ENCODE measurements around the gene FKBP5. TPM values are rescaled to one million over a fixed set of nuclear protein-coding genes. Genes with fewer than 3 reads are reported as not detected.

The FKBP5 gene
- total and polyA plus RNA-seq, 10 of the 15 experiments (the other 5 are each of a cell fraction or from before 2014, with no cell fraction given) = 29.0 to 123 (median 62.3) TPM

- H4K20me1 ChIP-seq (ENCODE audit: control insufficient read depth, insufficient read depth) = no peaks in the 10 kb centered on the region
- 100% methylated on average over 1 of the region's 1 CpG for WGBS (ENCODE audit: insufficient coverage, insufficient replicate concordance, low lambda C conversion rate, missing lambda C conversion rate)
- H3K27ac ChIP-seq (ENCODE audit: control insufficient read depth, insufficient read depth) = no peak overlapping the region
- no peaks in the 10 kb centered on the region for H3K27me3 ChIP-seq (replicated peaks in 1 of 2; ENCODE audit: control insufficient read depth in 2 of 2, insufficient read depth in 2 of 2, low read length in 1 of 2)
- CTCF ChIA-PET = interaction anchor here (1.2 to 3.8 kb wide), 3 partner anchors 11 to 57 kb away, joined by 3 to 22 read pairs (median 19); partner anchors contain the start of gene ARMC12
- in situ Hi-C loops (cut with MboI) = no loop called here
- POLR2A ChIA-PET = interaction anchor here (1.0 to 2.4 kb wide), 3 partner anchors 10 to 41 kb away, joined by 3 to 9 read pairs (median 4); no protein-coding TSS in a partner anchor
- RAD21 ChIA-PET (ENCODE audit: unreplicated experiment) = interaction anchor here (0.9 to 3.7 kb wide), 3 partner anchors 10 to 57 kb away, joined by 3 to 22 read pairs (median 7); partner anchors contain the start of gene ARMC12
- H3K36me3 ChIP-seq (ENCODE audit: control insufficient read depth in 2 of 2, insufficient read depth in 2 of 2, low read length in 1 of 2) = no peaks in the 10 kb centered on the region; a peak in 1 of 4 replicates
- FAIRE-seq (no peak), DNase-seq (ENCODE audit: low read depth, low spot score) (no peak), ATAC-seq (no peak)
- H3K4me1 ChIP-seq (ENCODE audit: control insufficient read depth, insufficient read depth, low read length) = peaks cover 6% of the 10 kb centered on the region
- no TSS peak for BruUV-seq (replicated peaks)
- TF ChIP-seq CEBPB (IDR thresholded peaks at IDR 0.05; ENCODE audit: borderline replicate concordance in 1 of 2, low read depth in 2 of 2, low read length in 2 of 2) = no peak
- no peak for TF ChIP-seq ZNF384 (IDR thresholded peaks at IDR 0.05; ENCODE audit: borderline replicate concordance, low read depth, low read length)
- no peak for TF ChIP-seq NFXL1 (IDR thresholded peaks at IDR 0.05; ENCODE audit: borderline replicate concordance)
- no peak for TF ChIP-seq JUNB (IDR thresholded peaks at IDR 0.05)
- SMC1A ChIA-PET (ENCODE audit: uncharacterized antibody, unreplicated experiment) = interaction anchor here (1.3 to 8.5 kb wide), 4 partner anchors 11 to 56 kb away, joined by 3 to 69 read pairs (median 10); no protein-coding TSS in a partner anchor
- no peak overlapping the region for H2AFZ ChIP-seq (ENCODE audit: control insufficient read depth, low read depth, low read length)
- intact Hi-C loops (cut with micrococcal nuclease; ENCODE audit: unreplicated experiment) = no loop called here
- peaks cover 55% of the 10 kb centered on the region for H3K79me2 ChIP-seq (ENCODE audit: control insufficient read depth, insufficient read depth, low read length)
- H3K4me2 ChIP-seq (ENCODE audit: control insufficient read depth, insufficient read depth) = no peak overlapping the region
- no peak overlapping the region for H3K4me3 ChIP-seq
- H3K9me3 ChIP-seq (replicated peaks; ENCODE audit: control insufficient read depth, insufficient read depth, low read length) = peaks cover 2% of the 10 kb centered on the region; the same call in 1 of the 3 replicates
- no peak overlapping the region for H3K9ac ChIP-seq (ENCODE audit: control insufficient read depth, insufficient read depth, low read length)
Observed at GRCh38 chr6:35679399-35679798, 9.3 kb downstream of the FKBP5 start.

DNA sequence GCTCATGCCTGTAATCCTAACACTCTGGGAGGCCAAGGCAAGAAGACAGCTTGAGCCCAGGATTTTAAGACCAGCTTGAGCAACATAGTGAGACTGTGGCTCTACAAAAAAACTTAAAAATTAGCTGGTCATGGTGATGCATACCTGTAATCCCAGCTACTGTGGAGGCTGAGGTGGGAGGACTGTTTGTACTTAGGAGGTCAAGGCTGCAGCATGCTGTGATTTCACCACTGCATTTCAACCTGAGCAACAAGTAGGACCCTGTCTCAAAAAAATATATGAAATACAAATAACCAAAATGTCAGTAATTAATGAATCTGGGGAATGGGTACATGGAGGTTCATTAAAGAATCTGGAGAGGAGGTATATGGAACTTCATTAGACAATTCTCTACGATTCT lies 9.9 kb downstream of the FKBP5 start:
- H3K4me3 ChIP-seq = no peak overlapping the region
- BruUV-seq (replicated peaks) = no TSS peak
- H3K4me2 ChIP-seq (ENCODE audit: control insufficient read depth, insufficient read depth) = no peak overlapping the region
- in situ Hi-C loops (cut with MboI) (no loop called here), intact Hi-C loops (cut with micrococcal nuclease; ENCODE audit: unreplicated experiment) (no loop called here)
- SMC1A ChIA-PET (ENCODE audit: uncharacterized antibody, unreplicated experiment) = interaction anchor here (0.8 to 8.5 kb wide), 6 partner anchors 8 to 88 kb away, joined by 3 to 69 read pairs (median 6); no protein-coding TSS in a partner anchor
- H4K20me1 ChIP-seq (ENCODE audit: control insufficient read depth, insufficient read depth) = no peaks in the 10 kb centered on the region
- no peak for FAIRE-seq
- H3K79me2 ChIP-seq (ENCODE audit: control insufficient read depth, insufficient read depth, low read length) = peaks cover 54% of the 10 kb centered on the region
- no peak overlapping the region for H3K27ac ChIP-seq (ENCODE audit: control insufficient read depth, insufficient read depth)
- DNase-seq (ENCODE audit: low read depth, low spot score) = no peak
- peaks cover 6% of the 10 kb centered on the region for H3K4me1 ChIP-seq (ENCODE audit: control insufficient read depth, insufficient read depth, low read length)
- ATAC-seq = no peak
- no peaks in the 10 kb centered on the region for H3K36me3 ChIP-seq (ENCODE audit: control insufficient read depth in 2 of 2, insufficient read depth in 2 of 2, low read length in 1 of 2)
- CTCF ChIA-PET = interaction anchor here (0.6 to 3.8 kb wide), 8 partner anchors 8 to 58 kb away, joined by 3 to 22 read pairs (median 3); partner anchors contain the start of gene ARMC12
- no peaks in the 10 kb centered on the region for H3K9me3 ChIP-seq (replicated peaks; ENCODE audit: control insufficient read depth, insufficient read depth, low read length)
- H2AFZ ChIP-seq (ENCODE audit: control insufficient read depth, low read depth, low read length) = no peak overlapping the region
- RAD21 ChIA-PET (ENCODE audit: unreplicated experiment) = interaction anchor here (1.0 to 2.0 kb wide), 4 partner anchors 8 to 55 kb away, joined by 3 to 6 read pairs (median 4); no protein-coding TSS in a partner anchor
- H3K27me3 ChIP-seq (replicated peaks in 1 of 2; ENCODE audit: control insufficient read depth in 2 of 2, insufficient read depth in 2 of 2, low read length in 1 of 2) = no peaks in the 10 kb centered on the region
- no peak overlapping the region for H3K9ac ChIP-seq (ENCODE audit: control insufficient read depth, insufficient read depth, low read length)
- WGBS (ENCODE audit: insufficient coverage, insufficient replicate concordance, low lambda C conversion rate, missing lambda C conversion rate) = 96% methylated on average over 1 of the region's 1 CpG
- POLR2A ChIA-PET = interaction anchor here (1.1 to 2.4 kb wide), 2 partner anchors 8 to 9 kb away, joined by 6 to 9 read pairs; no protein-coding TSS in a partner anchor
- TF ChIP-seq, protein P1, sequence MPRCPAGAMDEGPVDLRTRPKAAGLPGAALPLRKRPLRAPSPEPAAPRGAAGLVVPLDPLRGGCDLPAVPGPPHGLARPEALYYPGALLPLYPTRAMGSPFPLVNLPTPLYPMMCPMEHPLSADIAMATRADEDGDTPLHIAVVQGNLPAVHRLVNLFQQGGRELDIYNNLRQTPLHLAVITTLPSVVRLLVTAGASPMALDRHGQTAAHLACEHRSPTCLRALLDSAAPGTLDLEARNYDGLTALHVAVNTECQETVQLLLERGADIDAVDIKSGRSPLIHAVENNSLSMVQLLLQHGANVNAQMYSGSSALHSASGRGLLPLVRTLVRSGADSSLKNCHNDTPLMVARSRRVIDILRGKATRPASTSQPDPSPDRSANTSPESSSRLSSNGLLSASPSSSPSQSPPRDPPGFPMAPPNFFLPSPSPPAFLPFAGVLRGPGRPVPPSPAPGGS (IDR thresholded peaks at IDR 0.05; ENCODE audit: borderline replicate concordance, insufficient read depth, low read depth, low read length, poor library complexity, severe bottlenecking) = no peak
- TF ChIP-seq MLLT1 (IDR thresholded peaks at IDR 0.05) (no peak), ZNF24 (IDR thresholded peaks at IDR 0.05) (no peak), SUZ12 (IDR thresholded peaks at IDR 0.05; ENCODE audit: unreplicated experiment) (no peak), SMAD1 (IDR thresholded peaks at IDR 0.05; ENCODE audit: low read depth, partially characterized antibody) (no peak), ASH2L (IDR thresholded peaks at IDR 0.05; ENCODE audit: borderline replicate concordance, low read depth) (no peak), NFYB (IDR thresholded peaks at IDR 0.05; ENCODE audit: insufficient read depth, low read depth, low read length) (no peak)

Measured in GM12878 (cell line).